GM19324 (cell line): ENCODE data around the gene HIF1A.
"Not testable (repeated sequence)": the region's sequence is repeated elsewhere in the genome, so short reads cannot be mapped to it uniquely, and the experiment has no call there.

Source experiments
- ATAC-seq: cut with Tn5 transposase; IDR thresholded peaks from one replicate; pipeline ENCODE4 v1.9.1; 2021; ENCODE audit warnings: mild to moderate bottlenecking, moderate library complexity; ENCODE audit not compliant: unreplicated experiment, low FRiP score

The HIF1A gene

GRCh38 chr14:61694830-61695694 lies at the start of gene HIF1A:
TSS of gene HIF1A (plus strand) at chr14:61695513. CDS start at chr14:61695805, 292 bp downstream.
- peak; percentile 97 for ATAC-seq

- no peak for ATAC-seq
Measured at GRCh38 chr14:61646366-61647116, 48.8 kb upstream of the HIF1A start.

- ATAC-seq: no peak
Measured at GRCh38 chr14:61647704-61648103, 47.6 kb upstream of the HIF1A start.

- ATAC-seq: no peak
Measured at GRCh38 chr14:61648377-61648776, 46.9 kb upstream of the HIF1A start.

- no peak for ATAC-seq
Measured at GRCh38 chr14:61649283-61649682, 46.0 kb upstream of the HIF1A start.

GRCh38 chr14:61651355-61651754 lies 44.0 kb upstream of the HIF1A start:
- no peak for ATAC-seq

GRCh38 chr14:61652526-61653262 lies 42.6 kb upstream of the HIF1A start:
- no peak for ATAC-seq

GRCh38 chr14:61653507-61653906 lies 41.8 kb upstream of the HIF1A start:
- ATAC-seq: no peak

- ATAC-seq: no peak
Measured at GRCh38 chr14:61654026-61654425, 41.3 kb upstream of the HIF1A start.

- no peak for ATAC-seq
Measured at GRCh38 chr14:61655777-61656176, 39.5 kb upstream of the HIF1A start.

GRCh38 chr14:61656341-61656740 lies 39.0 kb upstream of the HIF1A start:
- no peak for ATAC-seq

- not testable (repeated sequence) for ATAC-seq
Measured at GRCh38 chr14:61658111-61658510, 37.2 kb upstream of the HIF1A start.

- no peak for ATAC-seq
Measured at GRCh38 chr14:61659582-61659981, 35.7 kb upstream of the HIF1A start.

GRCh38 chr14:61661471-61662400 lies 33.6 kb upstream of the HIF1A start:
- ATAC-seq: peak; percentile 38

GRCh38 chr14:61662437-61663311 lies 32.6 kb upstream of the HIF1A start:
- ATAC-seq: peak; percentile 84

GRCh38 chr14:61663312-61663979 lies 31.9 kb upstream of the HIF1A start:
- no peak for ATAC-seq

- no peak for ATAC-seq
Measured at GRCh38 chr14:61668282-61668681, 27.0 kb upstream of the HIF1A start.

GRCh38 chr14:61670576-61670975 lies 24.7 kb upstream of the HIF1A start:
- no peak for ATAC-seq
